GM21529 (cell line): ENCODE measurements around the gene FLT4.
"Not testable (repeated sequence)": the region's sequence is repeated elsewhere in the genome, so short reads cannot be mapped to it uniquely, and the experiment has no call there.

Experiments
- ATAC-seq: cut with Tn5 transposase; IDR thresholded peaks from one replicate; pipeline ENCODE4 v1.9.1; 2021; ENCODE audit not compliant: unreplicated experiment

FLT4 gene

GRCh38 chr5:180670586-180671359 lies 21.4 kb upstream of the FLT4 start:
- no peak for ATAC-seq

GRCh38 chr5:180670157-180670556 lies 20.8 kb upstream of the FLT4 start:
- ATAC-seq = no peak

- ATAC-seq = no peak
Measured at GRCh38 chr5:180669661-180670060, 20.3 kb upstream of the FLT4 start.

- ATAC-seq = no peak
Measured at GRCh38 chr5:180668835-180669596, 19.6 kb upstream of the FLT4 start.

GRCh38 chr5:180666812-180667211 lies 17.4 kb upstream of the FLT4 start:
- ATAC-seq = no peak

GRCh38 chr5:180665682-180666404 lies 16.4 kb upstream of the FLT4 start:
- no peak for ATAC-seq

- no peak for ATAC-seq
Measured at GRCh38 chr5:180658774-180659564, 9.6 kb upstream of the FLT4 start.

- not testable (repeated sequence) for ATAC-seq
Measured at GRCh38 chr5:180655243-180655642, 5.8 kb upstream of the FLT4 start.

- ATAC-seq = no peak
Measured at GRCh38 chr5:180652771-180653170, 3.4 kb upstream of the FLT4 start.

- ATAC-seq = no peak
Measured at GRCh38 chr5:180652346-180652745, 2.9 kb upstream of the FLT4 start.

- ATAC-seq = no peak
Measured at GRCh38 chr5:180648658-180649296, 623 bp downstream of the FLT4 start.

GRCh38 chr5:180647941-180648500 lies 1.4 kb downstream of the FLT4 start:
- no peak for ATAC-seq

GRCh38 chr5:180647465-180647864 lies 1.9 kb downstream of the FLT4 start:
- ATAC-seq = no peak

- ATAC-seq = no peak
Measured at GRCh38 chr5:180646963-180647305, 2.5 kb downstream of the FLT4 start.

GRCh38 chr5:180646289-180646962 lies 3.0 kb downstream of the FLT4 start:
- ATAC-seq = no peak

- ATAC-seq = no peak
Measured at GRCh38 chr5:180645274-180646204, 3.9 kb downstream of the FLT4 start.

- ATAC-seq = no peak
Measured at GRCh38 chr5:180644825-180645273, 4.6 kb downstream of the FLT4 start.

GRCh38 chr5:180644129-180644824 lies 5.1 kb downstream of the FLT4 start:
- ATAC-seq = no peak
